ENCODE data around the gene PHACTR3.

DNA sequence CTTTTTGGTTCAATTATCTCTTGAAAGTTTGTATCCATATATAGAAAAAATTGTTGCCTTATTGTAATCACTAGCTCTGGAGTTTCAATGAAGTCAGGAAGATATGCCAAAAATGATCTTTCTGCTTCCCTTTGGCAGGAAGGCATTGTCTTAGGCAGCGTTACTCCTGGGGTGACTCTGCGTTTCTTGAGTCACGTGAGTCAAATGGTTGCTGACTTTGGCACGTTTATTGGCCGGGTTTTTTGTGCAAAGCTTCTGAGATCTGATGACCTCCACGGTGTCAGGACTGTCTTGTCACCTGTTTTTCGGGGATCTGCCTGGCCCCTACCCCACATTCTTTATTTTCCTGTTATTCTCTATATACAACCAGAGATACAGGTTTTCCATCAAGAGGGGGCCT is 10.4 kb downstream of the PHACTR3 start:
- TF ChIP-seq CTCF (conservative IDR thresholded peaks at IDR 0.05; ENCODE audit: low read depth, low read length) (no peak), EZH2 (IDR thresholded peaks at IDR 0.05; ENCODE audit: low read length, unreplicated experiment) (no peak), EZH2phosphoT487 (IDR thresholded peaks at IDR 0.05; ENCODE audit: borderline replicate concordance, low read length) (no peak)
